ENCODE measurements around the gene HDAC7.

- TF ChIP-seq LEF1 (IDR thresholded peaks at IDR 0.05; ENCODE audit: borderline replicate concordance), result no peak
- TF ChIP-seq FOXK2 (IDR thresholded peaks at IDR 0.05), result no peak
- no peak for TF ChIP-seq ELF4 (IDR thresholded peaks at IDR 0.05)
These were observed 44.3 kb upstream of the HDAC7 start for GRCh38 chr12:47863985-47864384.
